HG02970 (cell line): Measurements from ENCODE around the gene LYPD6B.

Experiments
- ATAC-seq: cut with Tn5 transposase; IDR thresholded peaks from one replicate; pipeline ENCODE4 v1.9.1; 2021; ENCODE audit warnings: mild to moderate bottlenecking, moderate library complexity, moderate number of reproducible peaks; ENCODE audit not compliant: unreplicated experiment, low FRiP score

The LYPD6B gene

GRCh38 chr2:149009576-149010461, 28.7 kb upstream of the LYPD6B start:
- ATAC-seq: no peak

GRCh38 chr2:149012545-149012944, 26.0 kb upstream of the LYPD6B start:
- no peak for ATAC-seq

GRCh38 chr2:149015501-149015900, 23.0 kb upstream of the LYPD6B start:
- no peak for ATAC-seq

- ATAC-seq: no peak
Measured at GRCh38 chr2:149015926-149016563, 22.5 kb upstream of the LYPD6B start.

GRCh38 chr2:149017116-149017985, 21.1 kb upstream of the LYPD6B start:
- ATAC-seq: no peak

- ATAC-seq: no peak
Measured at GRCh38 chr2:149018981-149019380, 19.5 kb upstream of the LYPD6B start.

- no peak for ATAC-seq
Measured at GRCh38 chr2:149019768-149020167, 18.7 kb upstream of the LYPD6B start.

GRCh38 chr2:149020432-149020851, 18.1 kb upstream of the LYPD6B start:
- ATAC-seq: peak; percentile 36

- peak; percentile 80 for ATAC-seq
Measured at GRCh38 chr2:149021271-149021719, 17.2 kb upstream of the LYPD6B start.

- ATAC-seq: peak; percentile 51
Measured at GRCh38 chr2:149021761-149022160, 16.7 kb upstream of the LYPD6B start.

- ATAC-seq: no peak
Measured at GRCh38 chr2:149023091-149023490, 15.4 kb upstream of the LYPD6B start.

GRCh38 chr2:149027590-149028250, 10.8 kb upstream of the LYPD6B start:
- ATAC-seq: no peak

GRCh38 chr2:149028377-149028776, 10.1 kb upstream of the LYPD6B start:
- ATAC-seq: no peak

GRCh38 chr2:149028891-149029290, 9.6 kb upstream of the LYPD6B start:
- ATAC-seq: no peak

- ATAC-seq: no peak
Measured at GRCh38 chr2:149029307-149029965, 9.1 kb upstream of the LYPD6B start.

GRCh38 chr2:149031396-149031795, 7.1 kb upstream of the LYPD6B start:
- ATAC-seq: no peak

GRCh38 chr2:149033716-149034115, 4.8 kb upstream of the LYPD6B start:
- ATAC-seq: no peak

GRCh38 chr2:149034406-149034805, 4.1 kb upstream of the LYPD6B start:
- no peak for ATAC-seq

- no peak for ATAC-seq
Measured at GRCh38 chr2:149036507-149037293, 1.8 kb upstream of the LYPD6B start.
